ENCODE results near the gene VAMP4. TPM values are rescaled to one million over a fixed set of nuclear protein-coding genes. Genes with fewer than 3 reads are reported as not detected.
"Not testable (repeated sequence)": the region's sequence is repeated elsewhere in the genome, so short reads cannot be mapped to it uniquely, and the experiment has no call there.

VAMP4 gene
- polyA plus RNA-seq, 3 donors: 13.0 to 18.2 (median 16.0) TPM

DNA sequence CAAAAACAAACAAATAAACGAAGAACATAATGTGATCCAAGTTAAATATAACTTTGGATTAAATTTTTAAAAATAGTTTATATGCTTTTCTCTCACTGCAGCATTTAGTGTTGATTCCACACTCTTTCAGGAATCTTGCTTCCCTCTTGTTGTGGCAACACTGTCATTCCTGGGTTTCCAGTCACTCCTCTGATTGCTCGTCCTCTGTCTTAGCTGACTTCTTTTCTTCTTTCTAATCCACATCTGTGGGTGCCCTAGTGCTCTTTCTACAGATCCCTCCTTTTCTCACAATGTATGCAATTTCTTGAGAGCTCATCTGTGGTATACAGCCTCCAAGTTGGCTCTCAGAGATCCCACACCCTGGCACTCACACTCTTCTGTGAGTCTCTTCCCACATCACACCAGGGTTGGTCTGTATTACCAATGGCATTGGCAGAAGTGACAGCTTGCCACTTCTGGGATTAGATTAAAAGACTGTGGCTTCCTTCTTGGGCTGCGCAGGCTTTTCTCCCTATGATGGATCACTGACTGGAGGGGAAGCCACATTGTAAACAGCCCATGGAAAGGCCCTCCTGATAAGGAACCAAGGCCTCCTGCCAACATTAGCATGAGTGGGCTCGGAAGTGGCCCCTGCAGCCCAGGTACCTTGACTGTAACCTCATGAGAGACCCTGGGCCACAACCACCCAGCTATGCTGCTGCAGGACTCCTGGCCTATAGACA, 77.8 kb downstream of the VAMP4 start:
- no peak for DNase-seq (ENCODE audit: extremely low read depth in 1 of 11, low read depth in 9 of 11, low spot score in 4 of 11)

DNA sequence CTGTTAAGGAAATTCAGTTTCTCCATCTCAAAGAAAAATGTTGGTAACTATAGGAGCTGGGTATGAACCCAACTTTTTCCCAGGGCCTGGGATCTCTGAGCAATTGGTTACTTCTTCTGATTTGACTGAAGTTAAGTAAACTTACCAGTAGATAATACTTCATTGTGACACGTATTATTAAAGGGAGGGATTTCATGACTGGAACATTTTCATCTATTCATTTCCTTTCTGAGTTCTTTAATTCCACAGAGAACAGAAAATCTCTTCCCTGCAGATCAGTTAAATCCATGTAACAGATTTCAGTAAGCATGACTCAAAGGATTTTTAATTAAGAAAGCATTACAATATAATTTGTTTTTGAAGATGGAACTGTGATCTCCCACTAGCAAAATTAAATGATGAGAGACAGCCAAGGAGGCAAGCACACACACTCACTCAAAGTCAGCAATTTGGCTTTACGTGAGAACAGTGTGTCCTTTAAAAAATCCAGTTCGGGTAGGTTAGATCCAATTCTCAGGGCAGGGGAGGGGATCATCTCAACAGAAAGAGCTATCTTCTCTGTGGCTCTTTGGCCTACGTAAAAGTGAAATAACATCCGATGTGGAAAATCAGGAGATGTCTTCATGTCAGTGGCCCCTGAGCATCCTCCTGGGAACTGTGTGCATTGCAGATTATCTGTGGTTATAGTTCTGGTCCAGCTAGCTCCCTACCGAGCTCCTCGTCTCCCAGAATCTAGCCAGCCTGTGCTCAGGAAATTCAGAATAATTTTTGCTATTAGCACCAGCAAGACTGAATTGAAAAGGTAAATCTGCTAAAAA, 78.6 kb downstream of the VAMP4 start:
- no peak for DNase-seq (ENCODE audit: extremely low read depth in 1 of 11, low read depth in 9 of 11, low spot score in 4 of 11)

- no peak for DNase-seq (ENCODE audit: extremely low read depth in 1 of 11, low read depth in 9 of 11, low spot score in 4 of 11)
These were observed 80.7 kb downstream of the VAMP4 start for GRCh38 chr1:171661076-171661650.

DNA sequence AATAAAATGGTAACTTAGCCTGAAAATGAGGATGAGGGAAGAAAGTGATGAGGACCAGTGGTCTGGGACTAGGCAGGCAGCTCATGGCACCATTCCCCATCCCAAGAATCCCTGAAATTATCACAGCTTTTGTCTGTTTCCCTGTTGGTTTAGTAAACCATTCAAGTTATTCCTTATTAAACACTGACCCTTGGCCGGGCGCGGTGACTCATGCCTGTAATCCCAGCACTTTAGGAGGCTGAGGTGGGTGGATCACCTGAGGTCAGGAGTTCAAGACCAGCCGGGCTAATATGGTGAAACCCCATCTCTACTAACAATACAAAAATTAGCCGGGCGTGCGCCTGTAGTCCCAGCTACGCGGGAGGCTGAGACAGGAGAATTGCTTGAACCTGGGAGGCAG, 85.7 kb downstream of the VAMP4 start:
- not testable (repeated sequence) for DNase-seq (ENCODE audit: extremely low read depth in 1 of 11, low read depth in 9 of 11, low spot score in 4 of 11)

- DNase-seq (ENCODE audit: extremely low read depth in 1 of 11, low read depth in 9 of 11, low spot score in 4 of 11): no peak
These were observed 86.1 kb downstream of the VAMP4 start for GRCh38 chr1:171655746-171656116.

- peak in 10 of 11 donors; percentile 40 to 72 (median 56) for DNase-seq (ENCODE audit: extremely low read depth in 1 of 11, low read depth in 9 of 11, low spot score in 4 of 11)
These were observed 86.7 kb downstream of the VAMP4 start for GRCh38 chr1:171654942-171655745.

DNA sequence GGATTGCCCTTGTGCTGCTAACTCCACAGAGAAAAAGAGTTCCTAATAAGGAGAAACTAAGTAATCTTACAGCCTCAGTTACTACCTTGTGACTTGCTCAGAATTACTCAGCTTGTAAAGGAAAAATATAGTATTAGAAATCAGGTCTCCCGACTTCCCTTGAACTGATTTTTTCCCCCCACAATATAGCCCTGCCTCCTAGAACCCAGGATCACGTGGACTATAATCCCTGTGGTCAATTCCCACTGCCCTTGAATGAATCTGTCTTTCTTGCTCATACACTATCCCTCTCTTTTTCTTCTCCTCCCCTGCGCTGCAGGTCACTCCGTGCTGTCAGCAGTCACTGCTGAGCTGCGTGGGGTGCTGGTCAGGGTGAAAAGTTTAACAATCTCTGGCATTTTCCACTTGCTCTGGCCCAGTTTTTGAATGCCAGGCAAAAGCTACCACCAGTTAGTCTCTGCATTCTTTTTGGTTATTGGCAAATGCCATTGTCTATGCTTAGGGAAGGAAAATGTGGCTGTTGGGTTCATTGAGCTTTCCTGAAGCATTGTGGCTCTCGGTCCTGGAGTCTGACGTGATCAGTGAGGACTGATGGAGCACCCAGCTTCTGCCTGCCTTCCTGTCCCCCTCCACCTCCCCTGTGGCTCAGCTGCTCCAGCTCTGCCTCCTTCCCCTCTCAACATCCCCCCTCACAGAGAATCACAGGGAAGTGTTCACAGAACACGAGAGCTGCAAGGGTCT, 87.5 kb downstream of the VAMP4 start:
- DNase-seq (ENCODE audit: extremely low read depth in 1 of 11, low read depth in 9 of 11, low spot score in 4 of 11): no peak

DNA sequence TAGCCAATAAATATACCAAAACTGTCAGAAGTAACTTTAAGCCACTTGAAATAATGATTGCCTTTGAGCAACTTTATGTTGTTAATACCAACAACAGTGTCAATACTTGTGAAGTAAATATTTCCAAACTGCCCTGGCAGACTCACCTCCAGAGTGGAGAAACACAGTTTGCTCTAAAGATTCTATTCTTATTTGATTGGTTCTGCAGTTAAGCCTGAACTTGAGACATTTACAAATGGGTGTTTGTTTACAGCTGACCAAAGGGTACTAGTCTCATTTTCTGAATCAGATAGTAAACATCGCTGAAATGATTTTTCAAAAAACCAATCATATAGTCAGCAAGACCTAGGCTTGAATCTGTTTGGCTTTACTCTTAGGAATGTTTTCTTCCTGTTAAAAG, 88.1 kb downstream of the VAMP4 start:
- no peak for DNase-seq (ENCODE audit: extremely low read depth in 1 of 11, low read depth in 9 of 11, low spot score in 4 of 11)

DNA sequence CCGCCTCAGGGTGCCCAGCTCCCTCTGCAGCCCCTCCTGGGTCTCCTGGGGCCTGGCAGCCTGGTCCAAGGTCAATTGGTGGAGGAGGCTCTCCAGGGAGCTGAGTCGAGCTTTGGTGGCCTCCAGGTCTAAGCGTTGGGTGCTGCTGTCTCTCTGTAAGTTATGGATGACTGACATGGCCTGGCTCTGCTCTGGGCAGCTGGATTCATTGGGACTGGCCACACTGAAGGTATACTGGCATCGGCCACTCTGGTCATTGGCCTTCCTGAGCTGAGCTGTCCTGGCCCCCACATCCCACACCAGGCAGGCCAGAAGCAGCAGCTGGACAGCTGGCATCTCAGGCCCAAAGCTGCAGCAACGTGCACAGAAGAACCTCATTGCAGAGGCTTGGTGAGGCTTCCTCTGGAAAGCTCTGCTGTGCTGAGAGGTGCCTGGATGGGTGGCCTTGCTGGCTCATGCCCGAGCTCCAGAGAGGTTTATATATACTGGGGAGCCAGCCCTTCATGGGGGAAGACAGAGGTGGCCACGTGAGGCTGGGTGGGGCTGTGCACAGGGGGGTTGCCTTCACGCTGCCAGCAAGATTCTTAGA, 89.5 kb downstream of the VAMP4 start, which contains the start of gene MYOC:
MYOC (minus strand) TSS at position 455 of the 589 bp plus-strand sequence; CDS start at position 378, 77 bp downstream.
- no peak for DNase-seq (ENCODE audit: extremely low read depth in 1 of 11, low read depth in 9 of 11, low spot score in 4 of 11)

Other genes starting within 250 kb of the VAMP4 start
- under 1 TPM; 0.52 to 0.86 (median 0.81) TPM for gene MYOCOS, start 119.8 kb downstream of the VAMP4 start, polyA plus RNA-seq (ENCODE audit: insufficient read length in 3 of 3)
- gene MYOC, start 89.4 kb downstream of the VAMP4 start, polyA plus RNA-seq (ENCODE audit: insufficient read length in 3 of 3): under 1 TPM; 0.16 to 0.35 (median 0.23) TPM
- 10 to 100 TPM; 36.0 to 40.9 (median 38.9) TPM for gene METTL13, start 39.6 kb upstream of the VAMP4 start, polyA plus RNA-seq (ENCODE audit: insufficient read length in 3 of 3)
- gene DNM3, start 99.4 kb upstream of the VAMP4 start, polyA plus RNA-seq (ENCODE audit: insufficient read length in 3 of 3): 1 to 10 TPM; 4.2 to 5.2 (median 4.8) TPM

Measured in renal cortex interstitium (tissue), 11 donors.